DMS79 (cell line): ENCODE measurements around the gene TPP1.

Experiments used
- DNase-seq: peaks from one replicate; lab custom pipeline; 2025; lab: John Stamatoyannopoulos, UW

Gene TPP1

GRCh38 chr11:6619004-6619745 lies at the start of gene TPP1:
Gene TPP1 (minus strand): TSS chr11:6619422. CDS start chr11:6619400, 22 bp downstream.
- DNase-seq = peak; percentile 80

DNA sequence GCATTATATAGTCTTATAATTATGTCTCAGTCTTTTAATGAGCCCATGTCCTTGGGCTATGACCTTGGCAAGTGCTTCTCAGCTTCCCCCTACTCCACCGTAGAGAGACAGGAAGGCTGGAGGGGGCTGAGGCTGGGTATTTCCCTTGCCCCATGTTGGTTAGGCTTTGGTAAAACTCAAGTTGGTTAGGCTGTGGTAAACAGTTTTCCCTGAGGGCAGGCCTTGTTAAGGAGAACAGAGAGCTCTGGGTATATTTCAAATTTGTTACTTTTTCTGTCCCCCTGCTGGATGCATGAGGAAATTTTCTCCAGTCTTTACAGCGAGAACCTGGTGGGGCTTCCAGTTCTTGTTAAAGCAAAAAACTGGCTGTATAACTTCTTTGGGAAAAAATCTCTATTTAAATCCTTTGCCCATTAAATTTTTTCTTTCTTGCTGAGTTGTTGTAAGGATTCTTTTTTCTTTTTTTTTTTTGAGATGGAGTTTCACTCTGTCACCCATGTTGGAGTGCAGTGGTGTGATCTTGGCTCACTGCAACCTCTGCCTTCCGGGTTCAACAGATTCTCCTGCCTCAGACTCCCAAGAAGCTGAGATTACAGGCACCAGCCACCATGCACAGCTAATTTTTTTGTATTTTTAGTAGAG lies 48.6 kb upstream of the TPP1 start:
- no peak for DNase-seq

- no peak for DNase-seq
Observed at GRCh38 chr11:6666302-6667183, 47.3 kb upstream of the TPP1 start.

- DNase-seq = no peak
Observed at GRCh38 chr11:6664551-6664950, 45.3 kb upstream of the TPP1 start.

- DNase-seq = no peak
Observed at GRCh38 chr11:6663794-6664469, 44.7 kb upstream of the TPP1 start.

- DNase-seq = no peak
Observed at GRCh38 chr11:6660712-6661111, 41.5 kb upstream of the TPP1 start.

DNA sequence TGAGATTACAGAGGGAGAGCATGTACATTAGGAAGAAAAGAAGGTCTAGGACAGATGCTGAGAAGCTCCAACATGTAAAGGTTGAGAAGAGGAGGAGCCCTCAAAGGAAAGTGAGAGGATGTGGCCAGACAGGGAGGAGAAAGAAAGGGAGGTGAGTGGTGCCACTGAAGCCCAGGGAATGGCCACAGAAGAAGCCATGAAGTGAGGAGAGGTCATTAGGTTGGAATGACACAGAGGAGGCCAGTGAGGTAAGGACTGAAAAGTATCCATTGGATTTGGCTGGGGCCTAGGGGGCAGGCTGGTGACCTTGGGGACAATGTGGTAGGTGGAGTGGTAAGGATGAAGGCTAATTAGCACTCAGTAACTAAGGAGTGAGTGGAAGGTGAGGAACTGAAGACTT lies 39.4 kb upstream of the TPP1 start:
- DNase-seq = no peak

DNA sequence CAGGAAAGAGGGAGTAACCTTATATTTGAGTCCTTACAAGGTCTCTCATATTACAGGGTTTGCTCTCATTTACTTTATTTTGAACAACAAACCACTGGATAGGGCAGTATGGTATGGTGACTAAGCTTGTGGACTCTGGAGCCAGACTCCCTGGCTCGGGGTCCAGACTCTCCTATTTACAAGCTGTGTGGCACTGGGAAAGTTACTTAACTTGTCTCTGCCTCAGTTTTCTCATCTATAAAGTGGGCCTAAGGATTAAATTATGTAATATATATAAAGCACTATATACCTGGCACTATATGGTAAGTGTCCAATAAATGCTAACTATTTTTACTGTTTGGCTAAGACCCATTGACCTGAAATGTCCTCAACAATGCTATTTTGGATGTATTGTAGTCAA lies 38.1 kb upstream of the TPP1 start:
- no peak for DNase-seq

DNA sequence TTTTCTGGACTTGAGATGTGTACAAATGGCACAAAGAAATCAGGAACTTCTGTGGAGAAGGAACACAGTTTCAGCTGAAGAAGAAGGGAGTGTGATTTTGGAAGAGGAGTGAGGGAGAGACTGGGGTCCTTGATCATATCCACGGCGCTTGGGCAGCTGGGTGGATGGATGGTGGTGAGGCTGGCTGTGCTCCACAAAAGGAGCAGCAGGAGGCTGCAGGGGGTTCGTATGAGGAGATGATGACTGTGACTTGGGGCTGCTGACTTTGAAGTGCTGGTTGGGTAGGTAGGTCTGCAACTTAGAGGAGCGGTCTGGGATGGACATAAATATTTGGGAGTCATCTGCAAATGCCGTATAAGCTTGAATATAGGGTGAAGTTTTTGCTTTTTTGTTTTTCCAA lies 37.7 kb upstream of the TPP1 start:
- no peak for DNase-seq

DNA sequence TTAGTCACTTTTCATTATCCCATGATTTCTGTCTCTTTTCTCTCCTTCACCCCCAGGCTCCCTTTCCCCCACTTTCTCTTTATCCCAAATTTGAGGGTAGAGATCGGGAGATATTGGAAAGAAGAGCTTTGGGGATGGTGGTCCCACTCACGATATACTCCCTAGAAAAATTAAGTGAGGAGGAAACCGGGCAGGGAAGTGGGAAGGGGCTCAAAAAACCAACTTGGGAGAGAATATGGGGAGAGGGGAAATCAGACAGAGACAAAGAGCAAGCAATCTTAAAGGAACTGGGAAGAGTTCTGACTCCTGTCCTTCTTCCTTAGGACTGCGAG lies 37.3 kb upstream of the TPP1 start:
- no peak for DNase-seq

- DNase-seq = no peak
Observed at GRCh38 chr11:6655790-6656583, 36.8 kb upstream of the TPP1 start, which contains the start of gene DCHS1. Gene DCHS1 (minus strand): TSS chr11:6655809. CDS start chr11:6641613, 14,196 bp downstream.

DNA sequence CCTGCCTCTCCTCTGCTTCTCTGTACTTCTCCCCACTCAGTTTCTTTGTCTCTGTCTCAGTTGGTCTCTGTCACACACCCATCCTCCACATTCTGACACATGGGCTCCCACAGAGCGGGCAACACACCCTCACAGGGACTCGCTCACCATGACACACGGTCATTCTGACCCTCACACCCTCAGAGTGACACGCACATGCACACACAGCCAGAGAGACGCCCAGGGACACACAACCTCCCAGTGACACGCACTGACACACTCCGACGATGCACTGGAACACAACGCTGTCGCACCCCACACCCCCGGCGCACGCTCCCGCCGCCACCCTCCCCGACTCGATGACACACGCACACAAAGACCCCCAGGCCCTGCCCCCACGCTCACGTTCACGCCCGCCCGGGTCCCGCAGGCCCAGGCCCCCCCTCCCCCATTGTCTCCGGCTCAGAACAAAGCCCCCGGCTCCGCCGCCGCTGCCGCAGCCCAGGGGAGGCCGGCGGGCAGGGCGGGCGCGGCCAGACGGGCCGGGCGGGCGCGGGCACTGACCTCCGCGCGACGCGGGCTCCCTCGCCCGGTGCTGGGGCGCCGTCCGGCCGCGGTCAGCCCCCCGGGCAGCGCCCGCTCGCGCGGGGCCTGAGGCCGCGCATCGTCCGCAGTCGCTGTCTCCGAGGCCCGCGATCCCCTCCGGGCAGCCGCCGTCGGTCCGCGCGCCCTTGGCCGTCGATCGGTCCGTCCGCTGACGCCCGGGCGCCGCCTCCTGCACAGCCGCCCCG lies 36.0 kb upstream of the TPP1 start:
- no peak for DNase-seq

DNA sequence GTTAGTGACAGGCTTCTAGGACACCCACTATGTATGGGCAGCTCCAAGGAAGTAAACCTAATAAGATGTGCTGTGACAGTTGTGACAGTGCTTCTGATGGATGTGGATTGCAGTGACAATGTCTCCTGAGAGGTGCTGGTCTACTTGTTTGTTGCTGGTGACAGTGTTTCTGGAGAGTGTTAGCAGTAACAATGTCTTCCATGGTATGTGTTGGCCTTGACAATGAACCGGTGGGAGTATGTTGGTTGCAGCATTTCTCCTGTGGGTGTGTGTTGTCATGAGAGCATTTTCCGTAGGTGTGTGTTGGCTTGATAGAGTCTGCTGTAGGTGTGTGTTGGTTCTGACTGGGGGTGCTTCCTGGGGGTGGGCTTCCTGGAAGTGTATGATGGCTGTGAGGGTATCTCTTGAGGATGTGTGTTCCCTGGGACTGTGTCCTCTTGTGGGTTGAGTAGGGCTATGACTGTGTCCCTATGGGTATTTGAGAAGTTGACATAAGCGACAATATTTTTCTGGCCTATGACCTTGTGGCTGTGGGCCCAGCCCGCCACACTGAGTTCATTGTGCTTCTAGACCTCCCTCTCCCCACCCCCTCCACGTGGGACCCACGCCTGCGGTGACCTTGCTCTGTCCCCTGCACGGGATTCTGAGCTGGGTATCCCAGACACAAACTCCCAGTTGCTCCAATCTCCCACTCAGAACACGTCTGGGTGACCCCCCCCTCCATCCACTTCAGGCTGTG lies 35.2 kb upstream of the TPP1 start:
- DNase-seq = no peak

- no peak for DNase-seq
Observed at GRCh38 chr11:6653656-6654055, 34.4 kb upstream of the TPP1 start.

GRCh38 chr11:6653097-6653496 lies 33.9 kb upstream of the TPP1 start:
- DNase-seq = no peak

DNA sequence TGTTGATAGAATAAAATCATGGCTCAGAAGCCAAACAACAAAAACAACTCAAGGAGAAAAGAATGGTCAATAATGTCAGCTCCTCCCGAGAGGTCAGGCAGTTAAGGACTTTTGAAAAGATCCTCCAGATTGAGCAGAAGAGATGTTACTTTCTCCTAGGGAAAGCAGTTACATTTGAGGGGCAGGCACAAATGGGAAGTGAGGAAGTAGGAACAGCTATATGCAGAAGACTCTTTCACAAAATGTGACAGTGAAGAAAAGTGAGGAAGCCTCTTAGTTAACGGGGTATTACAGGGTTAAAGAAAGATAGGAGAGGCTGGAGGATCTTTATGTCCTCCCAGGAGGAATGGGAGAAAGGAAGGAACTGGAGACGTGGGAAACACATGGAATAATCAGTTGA lies 33.0 kb upstream of the TPP1 start:
- DNase-seq = no peak

GRCh38 chr11:6650980-6651379 lies 31.8 kb upstream of the TPP1 start:
- no peak for DNase-seq

GRCh38 chr11:6650104-6650503 lies 30.9 kb upstream of the TPP1 start:
- DNase-seq = no peak

DNA sequence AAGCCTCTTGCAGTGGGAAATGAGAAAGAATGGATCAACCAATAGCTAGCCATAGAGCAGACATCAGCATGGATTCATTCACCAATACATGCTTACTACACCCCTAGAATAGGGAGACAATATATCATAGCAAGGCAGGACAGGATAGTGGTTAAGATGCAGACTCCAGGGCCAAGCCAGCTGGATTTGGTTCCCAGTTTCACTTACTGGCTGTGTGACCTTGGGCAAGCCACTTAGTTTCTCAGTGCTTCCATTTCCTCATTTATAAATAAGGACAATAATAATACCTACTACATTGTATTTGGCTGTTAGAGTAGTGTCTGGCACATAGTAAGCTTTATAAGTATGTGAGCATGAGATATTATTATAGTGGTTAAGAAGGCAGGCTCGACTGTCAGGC lies 29.3 kb upstream of the TPP1 start:
- DNase-seq = no peak

DNA sequence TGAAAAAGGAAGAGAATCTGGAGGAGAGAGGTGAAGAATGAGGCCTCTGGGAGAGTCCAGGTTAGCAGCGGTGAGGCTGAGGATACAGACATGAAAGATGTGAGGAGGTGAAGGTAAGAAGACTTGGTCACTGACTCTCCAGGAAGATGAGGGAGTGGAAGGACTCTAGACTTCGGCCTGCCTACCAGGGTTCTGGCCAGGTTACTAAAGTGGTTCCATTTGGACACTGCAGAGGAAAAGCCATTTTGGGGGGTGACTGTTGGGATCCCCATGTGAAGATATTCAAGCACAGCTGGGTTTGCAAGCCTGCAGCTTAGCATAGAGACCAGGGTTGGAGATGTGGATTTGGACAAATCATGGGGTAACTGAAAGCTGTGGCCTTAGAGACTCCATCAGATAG lies 28.6 kb upstream of the TPP1 start:
- no peak for DNase-seq
